ENCODE measurements around the gene RBAK.

The RBAK gene

DNA sequence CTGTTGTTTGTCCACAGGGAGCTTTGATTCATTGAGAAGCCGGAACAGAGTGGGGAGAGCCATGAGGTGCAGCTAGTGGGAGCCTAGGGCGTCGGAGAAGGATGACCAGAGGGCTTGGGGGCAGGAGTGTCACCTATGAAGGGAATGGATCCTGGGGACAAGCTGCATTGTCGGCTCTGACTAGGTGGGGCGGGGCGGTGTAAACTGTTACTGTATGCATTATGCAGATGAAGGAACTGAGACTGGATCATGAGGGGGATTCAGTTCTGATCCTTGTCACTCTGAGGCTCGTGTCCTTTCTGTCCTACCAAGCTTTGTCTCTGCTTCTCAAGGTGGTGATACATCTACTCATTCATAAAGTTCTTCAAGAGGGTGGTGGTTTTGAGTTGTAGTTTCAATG, 46.8 kb upstream of the RBAK start:
- no peak overlapping the region for H3K27ac ChIP-seq (replicated peaks)
- H3K4me3 ChIP-seq (replicated peaks; ENCODE audit: insufficient read depth, low read length), result no peak overlapping the region
- TF ChIP-seq GABPA (IDR thresholded peaks at IDR 0.05; ENCODE audit: low read depth) (no peak), POLR2AphosphoS5 (IDR thresholded peaks at IDR 0.05; ENCODE audit: low read depth) (no peak), SPI1 (IDR thresholded peaks at IDR 0.05; ENCODE audit: borderline replicate concordance, low read depth) (no peak)
- TF ChIP-seq, protein P1, sequence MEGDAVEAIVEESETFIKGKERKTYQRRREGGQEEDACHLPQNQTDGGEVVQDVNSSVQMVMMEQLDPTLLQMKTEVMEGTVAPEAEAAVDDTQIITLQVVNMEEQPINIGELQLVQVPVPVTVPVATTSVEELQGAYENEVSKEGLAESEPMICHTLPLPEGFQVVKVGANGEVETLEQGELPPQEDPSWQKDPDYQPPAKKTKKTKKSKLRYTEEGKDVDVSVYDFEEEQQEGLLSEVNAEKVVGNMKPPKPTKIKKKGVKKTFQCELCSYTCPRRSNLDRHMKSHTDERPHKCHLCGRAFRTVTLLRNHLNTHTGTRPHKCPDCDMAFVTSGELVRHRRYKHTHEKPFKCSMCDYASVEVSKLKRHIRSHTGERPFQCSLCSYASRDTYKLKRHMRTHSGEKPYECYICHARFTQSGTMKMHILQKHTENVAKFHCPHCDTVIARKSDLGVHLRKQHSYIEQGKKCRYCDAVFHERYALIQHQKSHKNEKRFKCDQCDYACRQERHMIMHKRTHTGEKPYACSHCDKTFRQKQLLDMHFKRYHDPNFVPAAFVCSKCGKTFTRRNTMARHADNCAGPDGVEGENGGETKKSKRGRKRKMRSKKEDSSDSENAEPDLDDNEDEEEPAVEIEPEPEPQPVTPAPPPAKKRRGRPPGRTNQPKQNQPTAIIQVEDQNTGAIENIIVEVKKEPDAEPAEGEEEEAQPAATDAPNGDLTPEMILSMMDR (IDR thresholded peaks at IDR 0.05; ENCODE audit: insufficient read depth, low read length), result no peak
- TF ChIP-seq, protein P2, sequence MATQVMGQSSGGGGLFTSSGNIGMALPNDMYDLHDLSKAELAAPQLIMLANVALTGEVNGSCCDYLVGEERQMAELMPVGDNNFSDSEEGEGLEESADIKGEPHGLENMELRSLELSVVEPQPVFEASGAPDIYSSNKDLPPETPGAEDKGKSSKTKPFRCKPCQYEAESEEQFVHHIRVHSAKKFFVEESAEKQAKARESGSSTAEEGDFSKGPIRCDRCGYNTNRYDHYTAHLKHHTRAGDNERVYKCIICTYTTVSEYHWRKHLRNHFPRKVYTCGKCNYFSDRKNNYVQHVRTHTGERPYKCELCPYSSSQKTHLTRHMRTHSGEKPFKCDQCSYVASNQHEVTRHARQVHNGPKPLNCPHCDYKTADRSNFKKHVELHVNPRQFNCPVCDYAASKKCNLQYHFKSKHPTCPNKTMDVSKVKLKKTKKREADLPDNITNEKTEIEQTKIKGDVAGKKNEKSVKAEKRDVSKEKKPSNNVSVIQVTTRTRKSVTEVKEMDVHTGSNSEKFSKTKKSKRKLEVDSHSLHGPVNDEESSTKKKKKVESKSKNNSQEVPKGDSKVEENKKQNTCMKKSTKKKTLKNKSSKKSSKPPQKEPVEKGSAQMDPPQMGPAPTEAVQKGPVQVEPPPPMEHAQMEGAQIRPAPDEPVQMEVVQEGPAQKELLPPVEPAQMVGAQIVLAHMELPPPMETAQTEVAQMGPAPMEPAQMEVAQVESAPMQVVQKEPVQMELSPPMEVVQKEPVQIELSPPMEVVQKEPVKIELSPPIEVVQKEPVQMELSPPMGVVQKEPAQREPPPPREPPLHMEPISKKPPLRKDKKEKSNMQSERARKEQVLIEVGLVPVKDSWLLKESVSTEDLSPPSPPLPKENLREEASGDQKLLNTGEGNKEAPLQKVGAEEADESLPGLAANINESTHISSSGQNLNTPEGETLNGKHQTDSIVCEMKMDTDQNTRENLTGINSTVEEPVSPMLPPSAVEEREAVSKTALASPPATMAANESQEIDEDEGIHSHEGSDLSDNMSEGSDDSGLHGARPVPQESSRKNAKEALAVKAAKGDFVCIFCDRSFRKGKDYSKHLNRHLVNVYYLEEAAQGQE (IDR thresholded peaks at IDR 0.05; ENCODE audit: insufficient replicate concordance, low read depth), result no peak
- no peak for DNase-seq (ENCODE audit: low read depth in 1 of 2, low spot score in 1 of 2)
- H3K27me3 ChIP-seq (ENCODE audit: insufficient read depth, poor library complexity, severe bottlenecking), result no peaks in the 10 kb centered on the region

DNA sequence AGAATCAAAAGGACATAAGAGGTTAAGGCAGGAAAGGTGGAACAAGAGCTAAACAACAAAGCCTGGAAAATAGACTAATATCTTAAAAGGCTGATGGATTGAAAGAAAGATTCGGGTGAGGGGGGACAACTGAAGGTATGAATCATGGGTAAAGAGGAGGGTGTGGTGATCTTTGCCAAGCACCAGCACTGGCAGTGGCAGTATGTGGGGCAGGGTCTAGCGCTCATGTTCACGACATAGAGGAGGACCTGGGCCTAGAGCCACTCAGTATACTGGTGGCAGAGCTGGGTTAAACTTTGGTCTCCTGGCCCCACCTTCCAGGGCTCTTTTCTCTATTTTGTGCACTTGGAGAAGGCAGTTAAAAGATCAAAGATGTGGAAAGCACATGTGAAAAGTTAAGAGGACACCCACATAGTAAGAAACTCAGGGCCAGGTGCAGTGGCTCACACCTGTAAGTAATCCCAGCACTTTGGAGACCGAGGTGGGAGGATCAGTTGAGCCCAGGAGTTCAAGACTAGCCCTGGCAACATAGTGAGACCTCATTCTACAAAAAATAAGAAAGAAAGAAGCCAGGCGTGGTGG, 46.2 kb upstream of the RBAK start:
- Histone ChIP-seq H3K27ac (replicated peaks) (no peak overlapping the region), H3K27me3 (ENCODE audit: insufficient read depth, poor library complexity, severe bottlenecking) (no peaks in the 10 kb centered on the region), H3K4me3 (replicated peaks; ENCODE audit: insufficient read depth, low read length) (no peak overlapping the region)
- no peak for DNase-seq (ENCODE audit: low read depth in 1 of 2, low spot score in 1 of 2)
- TF ChIP-seq POLR2AphosphoS5 (IDR thresholded peaks at IDR 0.05; ENCODE audit: low read depth), result no peak
- TF ChIP-seq SPI1 (IDR thresholded peaks at IDR 0.05; ENCODE audit: borderline replicate concordance, low read depth), result no peak
- TF ChIP-seq, protein P1 (IDR thresholded peaks at IDR 0.05; ENCODE audit: insufficient read depth, low read length), result no peak
- TF ChIP-seq, protein P2 (IDR thresholded peaks at IDR 0.05; ENCODE audit: insufficient replicate concordance, low read depth), result no peak
- no peak for TF ChIP-seq GABPA (IDR thresholded peaks at IDR 0.05; ENCODE audit: low read depth)

DNA sequence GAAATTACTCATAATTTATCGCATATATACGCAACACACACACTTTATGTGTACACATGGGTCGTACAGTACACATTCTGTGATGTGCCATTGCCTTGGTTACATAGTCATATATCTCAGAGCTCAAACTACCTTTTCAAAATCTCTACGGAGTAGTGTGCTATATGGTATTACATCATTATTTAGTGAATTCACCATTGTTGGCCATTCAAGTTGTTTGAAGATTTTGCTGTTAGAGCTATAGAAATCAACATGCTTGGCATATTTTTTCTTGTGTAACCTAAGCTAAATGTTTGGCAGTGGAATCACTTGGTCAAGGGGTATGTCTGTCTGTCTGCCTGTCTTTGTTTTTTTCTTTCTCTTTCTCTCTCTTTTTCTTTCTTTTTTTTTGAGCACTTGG, 44.7 kb upstream of the RBAK start:
- no peak for DNase-seq (ENCODE audit: low read depth in 1 of 2, low spot score in 1 of 2)
- no peak overlapping the region for H3K4me3 ChIP-seq (replicated peaks; ENCODE audit: insufficient read depth, low read length)
- H3K27ac ChIP-seq (replicated peaks), result no peak overlapping the region
- TF ChIP-seq, protein P2 (IDR thresholded peaks at IDR 0.05; ENCODE audit: insufficient replicate concordance, low read depth), result no peak
- TF ChIP-seq GABPA (IDR thresholded peaks at IDR 0.05; ENCODE audit: low read depth), result no peak
- no peaks in the 10 kb centered on the region for H3K27me3 ChIP-seq (ENCODE audit: insufficient read depth, poor library complexity, severe bottlenecking)
